HG02571 (cell line): ENCODE results near the gene RAB11FIP4.

Source experiments
- ATAC-seq: cut with Tn5 transposase; IDR thresholded peaks from one replicate; pipeline ENCODE4 v1.9.1; 2021; ENCODE audit warnings: mild to moderate bottlenecking, moderate library complexity; ENCODE audit not compliant: unreplicated experiment

RAB11FIP4 gene

DNA sequence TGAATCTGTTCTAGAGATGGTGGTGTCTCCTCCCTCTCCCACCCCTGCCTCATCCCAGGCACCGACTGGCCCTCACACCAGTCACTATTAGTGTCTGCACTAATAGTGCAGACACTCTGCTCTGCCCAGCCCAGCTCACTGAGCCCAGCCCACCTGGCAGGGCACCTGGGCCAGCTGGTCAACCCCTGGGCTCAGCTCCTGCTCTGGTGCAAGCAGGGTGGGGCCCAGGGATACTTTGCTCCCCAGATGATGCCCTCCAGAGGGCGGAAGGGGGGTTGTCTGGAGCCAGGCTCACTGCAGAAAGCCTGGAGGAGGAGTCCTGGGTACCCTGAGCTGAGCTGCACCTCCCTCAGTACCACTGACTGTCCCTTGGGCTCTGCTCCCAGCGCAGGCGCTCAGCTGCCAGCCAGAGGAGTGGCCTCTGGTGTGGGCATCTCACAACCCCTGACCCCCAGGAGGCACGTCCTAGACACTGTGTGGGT lies 14.5 kb downstream of the RAB11FIP4 start:
- ATAC-seq = no peak

DNA sequence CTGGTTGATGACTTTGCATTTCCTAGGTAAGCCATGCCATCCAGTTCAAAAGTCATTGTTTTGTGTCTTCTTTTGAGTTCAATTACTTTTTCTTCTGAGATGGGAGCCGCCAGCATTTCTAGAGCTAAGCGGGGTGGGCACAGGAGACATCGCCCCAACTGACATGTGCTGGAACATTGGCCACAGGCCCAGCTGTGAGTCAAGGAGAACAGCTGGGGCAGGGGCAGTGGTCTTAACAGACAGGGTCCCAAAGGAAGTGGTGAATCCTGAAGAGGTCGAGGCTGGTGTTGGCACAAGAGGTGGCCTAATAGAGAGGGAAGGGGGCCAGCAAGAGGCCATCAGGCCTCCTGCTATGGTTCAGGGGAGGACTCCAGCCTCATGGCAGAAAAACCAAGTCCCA lies 17.1 kb downstream of the RAB11FIP4 start:
- ATAC-seq = no peak

DNA sequence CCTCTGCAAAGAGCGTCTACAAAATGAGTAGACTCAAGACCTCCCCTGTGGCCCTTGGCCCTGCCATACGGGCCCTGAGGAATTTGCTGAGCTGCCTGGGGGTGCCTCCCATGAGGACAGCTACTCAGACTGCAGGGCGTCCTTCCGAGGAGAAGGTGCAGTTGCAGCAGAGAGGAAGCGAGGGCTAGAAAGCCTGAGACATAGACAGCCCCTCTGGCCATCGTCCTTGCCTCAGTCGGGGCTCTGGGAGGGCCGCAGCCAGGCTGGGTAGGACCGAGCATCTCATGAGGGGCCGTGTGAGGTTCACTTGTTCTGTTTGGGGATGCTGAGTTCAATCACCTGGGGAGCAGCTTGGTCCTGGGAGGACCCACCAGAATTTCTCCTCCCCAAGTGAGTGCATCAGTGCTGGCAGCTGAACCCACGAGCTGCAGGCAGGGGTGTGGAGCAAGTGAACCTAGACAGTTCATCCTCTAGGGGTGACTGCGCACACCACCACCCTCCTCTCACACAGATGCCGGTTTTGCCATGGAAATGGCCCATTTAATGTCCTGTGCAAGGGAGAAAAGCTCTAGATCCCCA lies 20.3 kb downstream of the RAB11FIP4 start:
- ATAC-seq = no peak

DNA sequence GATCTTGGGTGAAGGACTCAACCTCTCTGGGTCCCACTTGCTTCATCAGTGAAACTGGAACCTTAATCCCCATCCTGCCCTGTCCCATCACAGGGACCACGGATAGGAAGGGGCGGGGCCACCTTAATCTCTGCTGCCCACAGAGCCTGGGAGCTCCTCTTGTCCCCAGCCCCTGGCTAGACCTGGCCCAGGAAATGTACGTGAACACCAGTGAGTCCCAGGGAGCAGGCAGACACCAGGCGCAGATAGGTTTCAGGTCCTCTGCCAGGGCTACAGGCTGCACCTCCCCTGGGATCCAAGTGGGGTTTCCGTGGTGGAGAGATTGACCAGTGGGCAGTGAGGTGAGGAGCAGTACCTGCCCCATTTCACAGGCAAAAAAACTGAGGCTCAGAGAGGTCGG lies 21.0 kb downstream of the RAB11FIP4 start:
- no peak for ATAC-seq

DNA sequence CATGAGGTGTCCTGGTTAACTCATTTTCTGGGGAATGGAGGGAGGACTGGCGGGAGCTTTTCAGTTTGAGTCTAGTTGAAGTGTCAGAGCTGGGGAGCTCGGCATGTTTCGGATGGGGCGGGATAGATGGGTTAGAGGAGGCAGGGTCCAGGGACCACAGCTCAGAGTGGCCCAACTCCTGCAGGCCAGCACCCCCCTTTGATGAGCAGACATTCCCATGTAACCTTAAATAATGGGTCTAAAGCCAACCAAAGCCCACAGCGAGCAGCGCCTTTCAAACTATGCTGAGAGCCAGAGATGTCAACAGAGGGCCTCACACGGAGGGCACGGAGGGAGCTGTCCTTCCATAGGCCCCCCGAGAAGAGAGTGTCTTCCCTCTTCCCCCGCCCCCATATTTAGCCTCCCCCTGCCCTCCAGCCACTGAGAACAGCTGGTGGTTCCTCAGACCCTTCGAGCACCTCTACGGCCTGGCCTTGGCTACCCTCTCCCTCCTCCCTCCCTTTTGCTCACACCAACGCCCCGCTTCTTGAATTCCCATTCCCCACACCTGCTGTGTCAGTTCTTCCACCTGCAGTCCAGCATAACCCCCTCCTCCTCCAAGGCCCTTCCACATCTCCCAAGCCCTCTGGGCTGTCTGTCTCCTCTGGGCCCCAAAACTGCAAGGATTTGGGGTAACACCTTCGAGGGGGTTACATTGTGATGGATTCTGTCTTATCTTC lies 21.8 kb downstream of the RAB11FIP4 start:
- ATAC-seq = no peak

DNA sequence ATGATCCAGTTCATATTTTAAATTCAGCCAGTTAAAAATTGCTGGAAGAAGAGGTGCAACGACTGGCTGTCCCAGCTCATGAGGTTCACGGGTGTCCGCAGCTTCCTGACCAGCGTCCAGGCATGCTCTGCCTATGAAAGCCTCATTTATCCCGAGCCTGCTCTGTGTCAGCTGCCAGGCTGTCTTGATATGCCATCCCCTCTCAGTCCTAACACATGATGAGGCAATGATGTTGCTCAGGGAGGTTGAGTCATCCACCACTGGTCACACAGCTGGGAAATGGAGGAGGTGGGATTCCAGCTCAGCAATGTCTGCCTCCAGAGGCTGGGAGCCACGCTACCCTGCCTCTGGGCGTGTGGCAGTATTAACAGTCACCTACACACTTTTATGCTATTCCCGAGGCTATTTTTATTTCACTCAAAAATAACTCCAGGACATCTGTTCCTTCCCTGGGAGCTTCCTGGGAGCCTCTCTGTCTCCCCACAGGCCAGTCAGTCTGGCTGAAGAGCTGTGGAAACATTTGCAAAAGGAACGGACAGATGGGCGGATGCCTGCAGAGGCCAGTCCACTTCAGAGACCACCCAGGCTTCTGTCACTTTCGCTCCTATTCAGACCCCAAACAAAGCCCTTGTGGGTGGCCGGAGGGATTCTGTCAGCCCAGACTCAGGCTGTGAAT lies 22.5 kb downstream of the RAB11FIP4 start:
- no peak for ATAC-seq

DNA sequence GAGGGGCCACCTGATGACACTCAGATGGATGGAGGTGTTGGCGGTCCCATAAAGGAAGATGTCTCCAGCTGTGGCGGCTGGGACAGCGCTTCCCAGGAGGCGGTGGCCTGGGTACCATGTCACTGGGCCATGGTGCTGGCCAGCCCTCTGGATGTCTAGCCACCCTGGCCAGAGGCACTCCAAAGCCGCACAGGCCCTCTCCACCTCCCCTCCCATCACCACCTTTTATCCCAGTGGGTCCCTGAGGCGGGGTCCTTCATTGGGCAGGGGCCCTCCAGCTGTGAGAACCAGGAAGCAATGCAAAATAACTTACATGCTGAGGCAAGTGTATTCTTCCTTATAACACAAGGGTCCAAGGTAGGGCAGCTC lies 23.1 kb downstream of the RAB11FIP4 start:
- ATAC-seq = no peak

DNA sequence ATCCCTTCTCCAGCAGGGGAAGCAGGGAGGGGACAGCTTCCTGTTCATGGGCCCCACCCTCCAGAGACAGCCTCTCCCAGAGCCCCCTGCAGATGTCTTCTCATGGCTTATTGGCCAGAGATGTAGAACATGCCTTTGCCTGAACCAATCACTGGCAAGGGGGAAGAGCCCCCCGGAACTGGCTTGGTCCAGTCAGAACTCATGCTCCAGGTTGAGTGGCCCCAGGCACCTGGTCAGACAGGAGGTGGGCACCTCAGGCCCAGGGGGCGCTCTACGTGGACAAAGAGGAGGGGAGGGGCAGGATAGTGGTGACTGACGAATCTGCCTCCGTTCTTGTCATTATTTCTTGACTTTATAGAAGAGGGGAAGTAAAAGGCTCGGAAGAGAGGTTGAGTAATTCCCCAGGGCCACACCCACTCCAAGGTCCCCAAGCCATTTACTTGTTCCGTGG lies 23.6 kb downstream of the RAB11FIP4 start:
- no peak for ATAC-seq

DNA sequence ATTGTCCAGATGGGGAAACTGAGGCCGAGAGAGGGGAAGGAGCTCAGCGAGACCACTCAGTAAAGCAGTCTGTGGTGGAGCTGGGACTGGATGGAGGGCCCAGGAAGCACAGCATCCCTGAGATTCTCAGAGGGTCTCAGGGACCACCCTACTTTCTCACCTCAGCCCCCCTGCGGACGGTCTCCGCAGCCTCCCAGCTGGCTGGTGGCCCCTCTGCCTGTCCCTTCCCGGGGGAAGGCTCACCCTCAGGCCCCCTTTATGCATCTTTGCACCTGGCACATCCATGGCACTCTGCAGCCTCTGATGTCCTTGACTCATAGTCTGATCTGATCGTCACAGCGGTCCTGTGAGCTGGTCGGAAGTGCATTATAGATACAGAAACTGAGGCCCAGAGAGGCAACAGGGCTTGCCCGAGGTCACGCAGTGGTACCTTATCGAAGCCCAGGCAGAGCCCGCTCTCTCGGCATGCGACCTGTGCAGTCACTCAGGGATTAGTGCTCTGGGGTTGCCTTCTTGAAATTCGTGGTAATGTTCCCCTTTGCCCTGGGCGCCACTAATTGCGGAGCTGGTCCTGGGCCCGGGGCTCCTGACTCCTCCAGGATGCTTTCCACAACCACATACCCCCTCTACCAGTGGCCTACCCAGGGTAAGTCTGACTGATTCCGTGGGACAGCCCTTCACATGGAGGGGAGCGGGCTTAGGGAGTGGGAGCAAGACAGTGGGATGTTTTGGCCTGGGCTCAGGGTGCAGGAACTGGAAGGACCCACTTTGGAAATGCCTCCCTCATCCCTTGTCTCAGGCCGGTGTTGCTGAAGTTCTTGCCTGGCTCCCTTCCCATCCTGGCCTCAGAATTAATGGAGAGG lies 24.4 kb downstream of the RAB11FIP4 start:
- ATAC-seq = no peak

DNA sequence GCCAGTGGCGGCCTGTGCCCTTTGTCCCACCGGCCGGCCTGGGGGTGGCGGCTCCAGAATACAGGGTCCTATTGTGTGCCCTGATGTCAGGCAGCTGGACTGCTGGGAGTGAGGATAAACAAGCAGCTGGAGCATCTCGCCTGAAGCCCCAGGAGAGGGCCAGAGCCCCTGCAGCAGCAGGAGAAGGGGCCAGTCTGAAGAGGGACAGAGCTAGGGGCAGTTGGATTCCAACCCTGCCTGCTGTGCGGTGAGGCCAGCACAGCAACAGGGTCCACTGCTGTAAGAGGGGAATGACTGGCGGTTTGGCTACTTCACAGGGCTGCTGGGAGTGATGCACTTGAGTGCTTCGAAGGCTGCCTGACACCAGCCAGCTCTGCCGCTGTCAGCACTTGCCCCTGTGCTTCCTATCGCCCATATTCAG lies 25.0 kb downstream of the RAB11FIP4 start:
- no peak for ATAC-seq

DNA sequence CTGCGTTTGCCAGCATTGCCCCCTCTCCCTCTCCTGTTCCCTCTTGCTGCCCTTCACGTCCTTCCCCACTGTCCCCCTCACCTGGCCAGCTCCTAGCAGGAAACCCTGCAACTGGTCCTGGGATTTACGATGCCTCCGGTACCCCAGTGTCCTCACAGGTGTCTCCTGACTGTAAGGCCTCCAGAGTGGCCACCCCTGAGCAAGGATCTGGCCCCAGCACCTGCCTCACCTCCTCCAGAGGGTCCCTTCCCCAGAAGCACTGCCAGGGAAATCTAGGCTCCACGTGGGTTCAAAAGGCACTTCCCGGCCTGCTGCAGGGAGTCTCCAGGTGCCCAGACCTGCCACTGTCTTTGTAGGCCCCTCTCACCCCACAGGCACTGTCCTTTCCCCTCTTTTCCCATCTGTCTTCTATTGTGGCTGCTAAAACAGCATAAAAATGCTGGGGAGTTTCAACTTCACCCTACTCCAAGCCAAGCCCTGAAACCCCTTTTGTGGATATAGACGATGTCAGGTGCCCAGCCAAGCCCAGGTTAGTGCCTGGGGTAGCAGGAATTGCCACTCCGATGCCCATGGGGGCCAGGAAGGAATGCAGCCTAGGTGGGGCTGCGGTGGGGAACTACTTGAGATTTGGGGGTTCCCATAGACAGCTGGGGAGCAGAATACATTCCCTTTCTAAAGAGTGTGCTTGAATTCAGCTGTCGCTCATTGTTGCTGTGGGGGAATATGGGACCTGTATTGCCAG lies 25.7 kb downstream of the RAB11FIP4 start:
- ATAC-seq = no peak

DNA sequence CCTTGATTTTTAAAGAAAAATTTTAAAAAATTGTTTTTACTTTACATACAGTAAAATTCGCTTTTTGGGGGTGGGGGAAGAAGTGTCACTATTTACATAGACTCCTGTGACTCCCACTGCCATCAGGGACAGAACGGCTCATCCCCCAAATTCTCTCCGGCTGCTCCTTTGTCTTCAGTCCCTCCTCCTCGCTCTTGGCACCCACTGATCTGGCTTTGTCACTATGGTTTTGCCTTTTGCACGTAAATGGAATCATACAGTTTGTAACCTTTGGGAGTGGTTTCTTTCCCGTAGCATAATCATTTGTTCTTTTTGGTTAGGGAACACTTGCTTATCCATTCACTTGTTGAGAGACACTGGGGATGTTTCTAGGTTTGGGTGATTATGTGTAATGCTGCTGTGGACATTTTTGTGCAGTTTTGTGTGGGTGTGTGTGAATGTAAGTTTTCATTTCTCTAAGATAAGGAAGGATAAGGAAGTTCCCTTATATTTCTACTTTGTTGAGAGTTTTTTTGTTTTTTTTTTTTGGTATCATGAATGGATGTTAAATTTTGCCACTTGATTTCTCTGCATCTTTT lies 27.4 kb downstream of the RAB11FIP4 start:
- ATAC-seq = no peak

DNA sequence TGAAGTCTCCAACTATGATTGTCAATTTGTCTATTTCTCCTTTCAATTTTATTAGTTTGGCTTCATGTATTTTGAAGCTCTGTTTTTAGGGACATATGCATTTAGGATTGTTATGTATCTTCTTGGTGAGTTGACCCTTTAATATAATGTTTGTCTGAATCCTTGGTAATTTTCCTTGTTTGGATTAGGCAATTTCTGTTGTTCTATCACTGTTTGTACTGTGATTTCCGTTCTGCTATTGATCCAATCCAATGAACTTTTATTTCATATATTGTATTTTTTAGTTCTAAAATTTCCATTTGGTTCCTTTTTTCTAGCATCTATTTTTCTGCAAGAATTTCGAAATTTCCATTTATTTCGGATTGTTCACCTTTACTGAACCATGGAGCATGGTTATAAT lies 31.0 kb downstream of the RAB11FIP4 start:
- ATAC-seq = no peak

DNA sequence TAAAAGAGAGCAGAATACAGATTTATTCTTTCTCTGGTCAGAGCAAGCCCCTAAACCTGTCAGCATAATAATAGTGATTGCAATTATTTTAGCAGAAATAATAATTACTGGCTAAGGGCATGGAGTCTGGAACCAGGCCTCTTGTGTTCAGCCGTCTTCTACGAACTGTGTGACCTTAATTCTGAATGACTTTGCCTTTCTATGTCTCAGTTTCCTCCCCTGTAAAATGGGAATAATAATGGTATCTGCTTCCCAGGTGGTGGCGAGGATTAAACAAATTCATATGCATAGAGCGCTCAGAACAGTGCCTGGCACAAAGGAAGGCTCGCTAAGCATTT lies 33.4 kb downstream of the RAB11FIP4 start:
- no peak for ATAC-seq

DNA sequence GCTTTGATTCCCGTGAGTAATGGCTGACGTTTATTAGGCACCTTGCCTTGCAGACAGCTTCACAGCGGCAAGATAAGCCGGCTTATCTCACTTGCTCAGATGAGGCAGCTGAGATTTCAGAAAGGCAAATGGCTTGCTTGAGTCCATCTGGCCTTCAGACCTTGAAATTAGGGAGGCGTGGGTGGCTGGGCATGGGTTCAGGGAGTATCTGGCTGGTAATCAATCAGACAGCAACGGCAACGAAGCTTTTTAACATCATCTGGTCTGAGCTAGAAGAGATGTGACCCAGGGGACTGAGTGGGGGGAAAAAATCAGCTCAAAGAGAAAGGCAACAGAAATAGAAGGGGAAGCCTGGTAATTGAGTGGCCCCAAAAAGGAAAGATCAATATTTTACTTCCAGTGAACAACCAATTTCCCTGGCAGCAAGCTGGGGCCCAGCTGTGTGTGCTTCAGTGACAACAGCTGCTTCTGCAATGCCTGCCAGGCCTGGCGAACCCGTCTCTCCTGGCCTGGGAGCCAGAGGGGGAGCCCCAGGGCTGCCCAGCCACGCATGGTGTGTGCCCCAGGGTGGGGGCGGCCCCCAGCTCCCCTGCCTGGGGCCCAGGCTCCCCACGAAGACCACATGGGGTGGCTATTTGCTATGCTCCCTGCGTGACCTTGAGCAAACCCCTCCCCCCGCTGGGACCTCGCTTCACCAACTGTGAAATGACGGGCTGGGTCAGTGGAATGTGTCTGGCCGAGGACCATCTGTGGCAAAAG lies 34.0 kb downstream of the RAB11FIP4 start:
- ATAC-seq = no peak

DNA sequence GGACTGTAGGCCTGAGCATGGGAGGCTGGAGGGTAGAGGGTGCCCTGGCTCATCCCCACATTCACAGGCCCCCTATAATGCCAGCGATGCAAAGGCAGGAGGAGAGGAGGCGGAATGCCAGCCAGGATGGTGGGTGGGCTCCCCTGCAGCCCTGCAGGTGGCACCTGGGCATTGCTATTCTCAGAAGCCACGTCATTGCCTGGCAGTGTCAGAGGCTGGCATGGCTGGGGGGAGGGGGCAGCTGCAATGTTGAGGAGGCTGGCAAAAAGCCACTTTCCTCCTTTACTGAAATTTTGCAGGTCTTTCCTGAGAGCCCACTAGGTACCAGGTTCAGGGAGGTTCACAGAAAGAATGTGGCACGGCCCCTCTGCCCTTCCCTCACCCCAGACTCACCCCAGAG lies 36.2 kb downstream of the RAB11FIP4 start:
- ATAC-seq = no peak

DNA sequence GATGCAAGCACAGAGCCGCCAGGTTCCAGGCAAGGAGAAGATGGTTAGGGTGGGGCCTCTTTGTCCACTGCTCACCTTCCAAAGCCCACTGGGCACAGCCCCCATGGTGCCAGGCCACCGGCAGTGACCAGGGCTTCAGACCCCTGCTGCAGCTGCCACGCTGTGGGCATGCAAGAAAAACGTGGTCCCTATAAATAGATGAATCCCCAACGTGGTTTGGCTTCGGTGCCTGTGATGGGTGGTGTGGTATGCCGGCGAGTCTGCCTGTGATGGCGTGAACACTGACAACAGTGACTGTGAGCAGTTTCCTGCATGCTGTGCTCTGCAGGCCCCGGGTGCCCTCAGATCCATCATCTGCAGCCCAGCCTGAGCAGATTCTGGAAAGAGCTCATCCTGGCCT lies 36.6 kb downstream of the RAB11FIP4 start:
- no peak for ATAC-seq

DNA sequence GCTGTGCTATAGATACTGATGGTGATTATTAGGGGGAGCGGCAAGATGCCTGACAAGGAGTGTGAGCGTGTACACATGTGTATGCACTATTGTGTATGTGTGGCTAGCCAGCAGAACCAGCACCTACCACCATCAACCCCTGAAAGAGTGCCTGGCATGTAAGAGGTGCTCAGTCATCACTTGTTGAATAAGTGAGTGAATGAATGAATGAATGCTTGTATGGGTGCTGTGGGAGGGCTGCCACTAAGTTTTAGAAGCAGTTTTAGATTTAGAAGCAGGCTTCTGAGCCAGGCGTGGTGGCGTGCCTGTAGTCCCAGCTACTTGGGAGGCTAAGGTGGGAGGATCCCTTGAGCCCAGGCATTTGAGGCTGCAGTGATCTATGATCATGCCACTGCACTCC lies 37.0 kb downstream of the RAB11FIP4 start:
- ATAC-seq = no peak

DNA sequence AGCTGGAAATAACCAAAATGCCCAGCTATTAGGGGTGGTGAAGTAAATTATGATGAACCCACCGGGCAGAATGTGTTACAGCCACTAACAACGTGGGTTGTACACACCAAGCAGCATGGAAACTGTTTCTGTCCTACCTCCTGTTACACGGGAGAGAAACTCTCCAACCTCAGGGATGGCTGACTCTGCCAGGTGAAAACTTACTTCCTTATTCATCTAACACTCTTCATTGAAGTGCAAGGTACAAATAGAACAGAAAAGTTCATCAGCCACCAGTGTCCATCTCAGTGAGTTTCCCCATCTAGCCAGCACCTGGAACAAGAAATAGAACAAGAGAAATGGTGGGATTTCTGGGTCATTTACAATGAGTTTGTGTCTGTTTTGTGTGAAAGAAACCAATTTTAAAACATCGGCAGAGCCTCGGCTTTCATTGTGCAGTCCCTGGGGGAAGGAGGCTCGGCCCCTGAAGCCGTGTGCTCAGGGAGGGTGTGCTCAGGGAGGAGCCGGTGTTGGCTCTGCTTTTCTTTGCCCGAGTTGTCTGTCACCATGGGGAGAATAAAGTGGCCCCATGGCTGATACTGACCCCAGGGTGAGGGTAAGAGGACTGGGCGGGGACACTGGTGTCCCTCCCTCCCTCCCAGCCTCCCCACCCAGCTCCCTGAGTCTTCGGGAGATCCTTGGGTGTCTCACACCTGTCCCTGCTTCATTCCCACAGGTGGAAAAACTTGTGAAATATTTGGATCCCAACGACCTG lies 39.8 kb downstream of the RAB11FIP4 start:
- ATAC-seq = no peak
